ENCODE data around the gene ALDH1A1. TPM values are rescaled to one million over a fixed set of nuclear protein-coding genes. Genes with fewer than 3 reads are reported as not detected.

The ALDH1A1 gene
- total and polyA plus RNA-seq, 2 donors (not counting 3 experiments of a cell fraction or from before 2014, with no cell fraction given), result 91.1 to 287 TPM

DNA sequence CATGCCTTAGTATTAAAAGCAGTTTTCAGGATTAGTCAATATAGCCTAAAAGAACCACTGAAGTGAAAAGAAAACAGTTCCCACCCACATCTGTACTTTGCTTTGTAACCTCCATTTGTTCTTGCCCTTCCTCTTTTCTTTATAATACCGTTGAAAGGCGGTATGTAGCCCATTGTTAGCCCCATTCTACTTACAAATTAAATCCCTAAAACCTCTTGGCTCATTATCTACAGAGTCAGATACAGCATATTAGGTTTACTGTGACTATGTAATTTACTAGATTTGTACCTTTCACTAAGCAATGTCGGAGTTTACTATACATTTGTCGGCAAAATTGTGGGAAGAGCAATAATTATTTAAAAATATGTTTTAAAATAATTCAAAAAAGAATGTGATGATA is 17.3 kb downstream of the ALDH1A1 start:
- ChIA-PET CTCF (no interaction called here), POLR2A (no interaction called here)
- Histone ChIP-seq H4K20me1 (replicated peaks; ENCODE audit: control insufficient read depth, extremely low read depth, insufficient read depth, low read length) (no peaks in the 10 kb centered on the region), H3K27ac (ENCODE audit: insufficient read depth, low read depth, low read length) (no peak overlapping the region), H3K79me2 (ENCODE audit: control insufficient read depth, insufficient read depth, low read length) (no peaks in the 10 kb centered on the region), H3K4me3 (replicated peaks in 1 of 3; ENCODE audit: insufficient read depth in 1 of 3, low read depth in 1 of 3, low read length in 3 of 3) (no peak overlapping the region), H3K9me3 (replicated peaks; ENCODE audit: control insufficient read depth, insufficient read depth, low read length) (no peaks in the 10 kb centered on the region), H3K36me3 (ENCODE audit: control insufficient read depth in 2 of 2, extremely low read depth in 1 of 2, insufficient read depth in 2 of 2, low read length in 2 of 2) (no peaks in the 10 kb centered on the region), H3K27me3 (ENCODE audit: control insufficient read depth in 2 of 2, insufficient read depth in 2 of 2, low read length in 2 of 2) (no peaks in the 10 kb centered on the region), H3K9me1 (replicated peaks; ENCODE audit: control insufficient read depth, extremely low read depth, insufficient read depth, low read length) (no peaks in the 10 kb centered on the region), H3K4me1 (ENCODE audit: control insufficient read depth, extremely low read depth, insufficient read depth, low read length) (no peaks in the 10 kb centered on the region), H3K9ac (replicated peaks; ENCODE audit: extremely low read depth, insufficient read depth, low read length) (no peak overlapping the region), H2AFZ (ENCODE audit: low read depth, low read length) (no peak overlapping the region), H3K4me2 (ENCODE audit: insufficient read depth, low read length) (no peak overlapping the region)
- dilution Hi-C loops (cut with MboI; ENCODE audit: extremely low pct_ligation_motif_present, low sequenced_read_pairs) (no loop called here), intact Hi-C loops (cut with micrococcal nuclease) (no loop called here)
- no TSS peak for BruUV-seq (replicated peaks)
- TF ChIP-seq MYC (IDR thresholded peaks at IDR 0.05; ENCODE audit: low read depth, low read length) (no peak), POLR2AphosphoS5 (IDR thresholded peaks at IDR 0.05; ENCODE audit: insufficient read depth, low read depth, low read length) (no peak), POLR2A (IDR thresholded peaks at IDR 0.05; ENCODE audit: low read depth, low read length) (no peak), GATA2 (IDR thresholded peaks at IDR 0.05; ENCODE audit: insufficient read depth, insufficient read length, low read depth, low read length) (no peak)
- TF ChIP-seq, protein P1, sequence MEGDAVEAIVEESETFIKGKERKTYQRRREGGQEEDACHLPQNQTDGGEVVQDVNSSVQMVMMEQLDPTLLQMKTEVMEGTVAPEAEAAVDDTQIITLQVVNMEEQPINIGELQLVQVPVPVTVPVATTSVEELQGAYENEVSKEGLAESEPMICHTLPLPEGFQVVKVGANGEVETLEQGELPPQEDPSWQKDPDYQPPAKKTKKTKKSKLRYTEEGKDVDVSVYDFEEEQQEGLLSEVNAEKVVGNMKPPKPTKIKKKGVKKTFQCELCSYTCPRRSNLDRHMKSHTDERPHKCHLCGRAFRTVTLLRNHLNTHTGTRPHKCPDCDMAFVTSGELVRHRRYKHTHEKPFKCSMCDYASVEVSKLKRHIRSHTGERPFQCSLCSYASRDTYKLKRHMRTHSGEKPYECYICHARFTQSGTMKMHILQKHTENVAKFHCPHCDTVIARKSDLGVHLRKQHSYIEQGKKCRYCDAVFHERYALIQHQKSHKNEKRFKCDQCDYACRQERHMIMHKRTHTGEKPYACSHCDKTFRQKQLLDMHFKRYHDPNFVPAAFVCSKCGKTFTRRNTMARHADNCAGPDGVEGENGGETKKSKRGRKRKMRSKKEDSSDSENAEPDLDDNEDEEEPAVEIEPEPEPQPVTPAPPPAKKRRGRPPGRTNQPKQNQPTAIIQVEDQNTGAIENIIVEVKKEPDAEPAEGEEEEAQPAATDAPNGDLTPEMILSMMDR (IDR thresholded peaks at IDR 0.05; ENCODE audit: extremely low read depth in 1 of 2, insufficient read depth in 1 of 2, low read depth in 1 of 2, low read length in 2 of 2), result no peak
- DNase-seq (ENCODE audit: low read depth, low spot score) (no peak), FAIRE-seq (no peak)
